GM10847 (cell line): ENCODE data around the gene TMPRSS3.

Source experiments
- POLR2A ChIP-seq: IDR thresholded peaks from 2 replicates; pipeline ENCODE4 v1.6.1; 2011; ENCODE audit not compliant: insufficient read length; ENCODE audit errors: extremely low read depth

TMPRSS3 gene

DNA sequence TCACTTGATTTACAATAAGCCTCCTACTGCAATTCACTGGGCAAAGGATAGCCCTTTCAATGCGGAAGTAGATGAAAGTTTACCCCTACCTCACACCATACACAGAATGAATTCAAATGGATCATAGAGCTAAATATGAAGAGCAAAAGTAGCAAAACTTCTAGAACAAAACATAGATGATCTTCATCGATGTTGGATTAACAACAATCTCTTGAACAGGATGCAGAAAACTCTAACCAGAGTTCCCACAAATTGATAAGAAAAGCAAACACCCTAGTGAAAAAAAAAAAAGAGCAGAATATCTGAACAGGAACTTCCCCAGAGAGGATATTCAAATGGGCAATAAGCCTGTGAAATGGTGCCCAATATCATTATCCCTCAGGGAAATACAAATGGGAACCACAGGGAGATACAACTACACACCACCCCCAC is 6.0 kb upstream of the TMPRSS3 start:
- no peak for TF ChIP-seq POLR2A

DNA sequence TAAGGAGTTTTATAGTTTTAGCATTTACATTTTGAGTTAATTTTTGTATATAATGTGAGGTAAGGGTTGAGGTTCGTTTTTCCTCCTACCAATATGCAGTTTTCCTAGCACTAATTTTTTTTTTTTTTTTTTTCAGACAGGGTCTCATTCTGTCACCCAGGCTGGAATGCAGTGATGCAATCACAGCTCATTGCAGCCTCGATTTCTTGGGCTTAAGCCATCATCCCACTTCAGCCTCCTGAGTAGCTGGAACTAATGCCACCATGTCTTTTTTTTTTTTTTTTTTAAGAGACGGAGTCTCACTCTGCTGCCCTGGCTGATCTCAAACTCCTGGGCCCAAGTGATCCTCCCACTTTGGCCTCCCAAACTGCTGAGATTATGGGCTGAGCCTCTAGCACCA is 5.3 kb upstream of the TMPRSS3 start:
- no peak for TF ChIP-seq POLR2A

DNA sequence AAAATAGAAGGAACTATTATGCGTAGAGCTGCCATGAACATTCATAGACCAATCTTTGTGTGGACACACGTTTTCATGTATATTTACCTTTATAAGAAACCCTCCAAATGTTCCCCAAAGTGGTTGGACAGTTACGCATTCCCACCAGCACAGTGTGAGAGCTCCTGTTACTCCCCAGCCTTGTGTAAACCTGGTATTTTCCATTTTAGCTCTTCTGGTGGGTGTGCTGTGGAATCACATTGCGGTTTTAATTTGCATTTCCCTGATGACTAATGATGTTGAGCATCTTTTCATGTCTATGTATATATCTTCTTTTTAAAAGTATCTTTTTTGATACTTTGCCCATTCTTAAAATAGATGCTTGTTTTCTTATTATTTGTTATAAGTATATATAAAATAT is 4.7 kb upstream of the TMPRSS3 start:
- no peak for TF ChIP-seq POLR2A

DNA sequence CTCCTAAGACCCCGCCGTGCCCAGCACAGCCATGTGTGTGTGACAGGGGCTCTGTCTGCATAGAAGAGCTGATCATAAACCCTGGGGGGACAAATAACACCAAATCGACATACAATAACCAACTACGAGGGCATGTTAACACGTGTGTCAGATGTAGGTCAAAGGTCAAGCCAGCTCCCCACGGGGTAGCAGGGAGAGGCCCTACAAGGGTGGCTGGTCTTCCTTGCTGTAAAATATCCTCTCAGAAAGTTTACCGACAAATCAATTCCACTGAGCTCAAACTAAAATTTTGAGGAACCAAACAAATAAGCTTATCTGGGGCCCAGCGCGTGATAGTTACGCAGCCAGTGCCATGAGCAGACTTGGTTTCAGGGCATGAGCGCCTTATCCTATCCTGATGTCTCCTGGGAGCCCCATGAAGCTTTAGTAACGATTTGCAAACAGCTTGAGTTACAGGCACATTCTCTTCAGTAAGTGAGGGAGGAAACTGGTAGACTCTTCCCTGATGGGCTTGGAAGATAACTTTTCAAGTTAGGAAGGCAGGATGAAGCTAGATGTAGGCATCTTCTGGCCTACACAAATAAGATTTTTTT is 2.7 kb upstream of the TMPRSS3 start:
- no peak for TF ChIP-seq POLR2A

DNA sequence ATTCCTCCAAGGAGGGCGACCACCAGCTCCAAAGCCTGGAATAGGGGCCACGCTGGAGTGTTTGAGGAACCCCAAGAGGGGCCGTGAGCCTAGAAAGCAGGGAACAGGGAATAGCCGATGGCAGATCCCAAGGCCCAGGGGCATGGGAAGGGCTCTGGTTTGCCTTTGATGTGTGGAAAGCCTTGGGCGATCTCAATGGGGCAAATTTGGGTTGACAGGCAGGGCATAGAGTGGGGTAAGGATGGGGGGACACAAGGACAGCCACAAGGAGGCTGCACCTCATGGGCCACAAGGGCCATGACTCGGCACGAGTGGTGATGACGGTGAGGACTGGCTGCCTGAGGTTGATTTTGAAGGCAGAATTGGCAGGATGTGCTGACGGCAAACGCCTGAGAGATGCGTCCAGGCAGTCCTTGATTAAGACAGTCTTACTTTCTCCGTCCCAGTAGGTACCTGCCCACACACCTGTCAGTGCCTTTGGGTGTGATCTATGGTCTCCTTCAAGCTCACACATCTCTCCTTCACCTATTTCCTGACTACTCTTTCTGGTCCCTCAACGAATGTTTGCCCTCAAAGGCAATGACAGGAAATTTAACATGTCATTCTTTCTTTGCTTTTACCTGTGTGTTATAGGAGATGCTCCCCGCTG is 2.0 kb upstream of the TMPRSS3 start:
- no peak for TF ChIP-seq POLR2A

DNA sequence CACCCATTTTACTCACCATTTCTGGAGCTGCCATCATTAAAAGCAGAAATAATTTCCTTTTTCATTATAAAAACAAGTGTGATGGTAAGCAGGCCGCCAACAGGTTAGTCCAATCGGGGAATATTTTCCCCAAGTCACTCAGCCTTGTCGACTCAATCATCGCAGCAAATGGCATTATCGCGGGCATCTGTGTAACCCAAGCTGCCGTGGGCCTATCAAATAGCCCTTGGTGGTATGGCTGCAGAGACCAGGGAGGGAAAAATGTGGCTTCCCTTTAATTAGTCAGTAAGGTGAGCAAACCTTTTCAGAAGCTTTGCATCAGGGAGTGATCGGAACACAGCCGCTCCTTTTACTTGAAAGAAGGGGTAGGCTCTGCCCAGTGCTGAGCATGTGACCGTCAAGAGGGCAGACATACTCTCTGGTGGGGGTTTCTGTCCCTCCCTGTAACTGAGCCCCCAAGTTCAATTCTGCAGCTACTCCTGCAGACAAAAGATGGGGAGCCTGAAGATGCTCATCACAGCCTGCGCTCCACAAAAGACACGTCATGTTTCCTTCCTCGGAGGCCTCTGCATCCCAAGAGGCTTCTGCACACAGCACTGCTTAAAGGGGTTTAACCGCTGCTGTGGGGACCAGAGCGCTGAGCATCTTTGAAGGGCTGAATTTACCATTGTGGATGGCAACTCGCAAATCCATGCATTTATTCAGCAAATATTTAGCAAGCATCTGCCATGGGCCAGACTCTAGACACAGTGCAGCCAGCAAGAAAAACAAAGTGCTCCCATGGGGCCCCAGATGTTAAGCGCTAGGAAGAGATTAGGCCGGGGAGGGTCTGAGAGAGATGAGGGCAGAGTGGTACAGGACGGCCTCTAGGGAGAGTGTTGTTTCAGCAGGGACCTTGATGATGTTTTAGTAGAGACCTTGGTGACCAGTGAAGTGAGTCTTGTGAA is 1.2 kb upstream of the TMPRSS3 start:
- TF ChIP-seq POLR2A = no peak

DNA sequence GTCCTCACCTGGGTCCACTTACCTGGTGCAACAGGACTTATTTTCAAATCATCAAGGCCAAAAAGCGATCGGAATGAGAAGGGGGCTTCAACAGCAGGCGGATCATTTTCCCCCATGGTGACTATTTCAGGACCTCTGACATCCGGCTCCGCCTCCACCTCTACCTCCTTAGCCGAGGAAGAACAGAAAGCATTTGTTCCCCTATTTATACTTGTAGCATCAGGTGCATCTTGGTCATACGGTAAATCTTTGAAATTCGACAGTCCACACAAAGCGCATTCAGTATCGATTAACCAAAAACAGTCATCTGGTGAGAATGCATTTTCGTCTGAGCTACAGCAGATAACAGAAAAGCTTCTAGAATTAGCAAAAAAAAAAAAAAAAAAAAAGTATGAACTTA is 550 bp downstream of the TMPRSS3 start:
- TF ChIP-seq POLR2A = no peak

DNA sequence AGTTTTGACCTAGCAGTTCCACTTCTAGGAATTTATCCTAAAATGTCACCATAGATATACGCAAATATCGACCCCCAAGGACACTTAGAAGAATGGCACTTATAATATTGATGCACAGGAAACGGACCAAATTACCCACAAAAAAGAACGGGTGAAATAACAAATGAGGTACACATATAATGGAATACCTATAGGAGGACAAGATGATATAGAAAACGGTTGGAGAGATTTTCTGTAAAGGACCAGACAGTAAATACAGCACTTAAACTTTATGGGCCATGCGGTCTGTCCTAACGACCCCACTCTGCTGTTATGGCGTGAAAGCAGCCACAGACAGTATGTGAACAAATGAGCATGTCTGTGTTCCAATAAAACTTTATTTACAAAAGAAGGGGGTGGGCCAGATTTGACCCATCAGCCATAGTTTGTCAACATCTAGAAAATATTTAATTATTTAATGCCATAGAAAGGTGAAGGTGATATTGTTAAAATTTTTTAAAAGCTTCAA is 2.4 kb downstream of the TMPRSS3 start:
- no peak for TF ChIP-seq POLR2A

DNA sequence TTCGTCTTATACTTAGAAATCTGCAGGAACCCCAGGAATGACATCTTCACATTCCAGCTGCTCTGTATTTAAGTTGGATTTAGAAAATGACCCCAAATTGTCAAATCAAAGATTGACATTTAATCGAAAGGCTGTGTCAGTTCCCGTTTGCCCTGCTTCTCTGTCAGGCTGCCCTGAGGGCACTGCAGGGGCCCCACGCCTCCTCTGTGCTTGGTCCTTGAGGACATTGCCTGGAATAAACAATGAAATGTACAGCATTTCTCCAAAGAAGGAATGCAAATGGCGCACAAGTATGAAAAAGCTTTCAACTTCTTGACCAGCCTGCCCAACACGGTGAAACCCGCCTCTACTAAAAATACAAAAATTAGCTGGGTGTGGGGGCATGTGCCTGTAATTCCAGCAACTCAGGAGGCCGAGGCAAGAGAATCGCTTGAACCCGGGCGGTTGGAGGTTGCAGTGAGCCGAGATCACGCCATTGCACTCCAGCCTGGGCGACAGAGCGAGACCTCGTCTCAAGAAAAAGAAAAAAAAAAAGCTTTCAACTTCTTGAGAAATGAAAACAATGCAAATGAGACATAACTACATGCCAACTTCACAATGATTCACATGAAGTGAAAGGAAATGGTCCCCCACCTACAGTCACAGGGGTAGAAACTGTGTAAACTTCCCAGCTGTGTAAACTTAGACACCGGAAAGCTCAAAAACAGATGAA is 3.0 kb downstream of the TMPRSS3 start:
- TF ChIP-seq POLR2A = no peak

DNA sequence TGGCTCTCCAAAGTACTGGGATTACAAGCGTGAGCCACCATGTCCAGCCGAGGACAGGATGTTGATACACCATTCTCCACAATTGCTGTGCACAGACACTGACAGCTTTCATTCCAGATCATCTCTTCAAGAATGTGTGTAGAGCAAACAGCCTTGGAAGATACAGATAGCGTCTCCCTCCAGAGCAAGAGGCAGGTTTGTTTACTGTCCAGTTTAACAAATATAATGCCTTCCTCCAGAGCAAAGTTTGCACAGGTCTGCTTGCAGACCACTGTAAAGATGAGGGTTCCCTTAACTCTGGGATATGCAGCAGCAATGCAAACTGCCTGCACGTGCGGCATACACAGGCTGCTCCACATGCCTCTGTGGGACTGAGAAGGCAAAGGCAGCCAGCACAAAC is 4.6 kb downstream of the TMPRSS3 start:
- TF ChIP-seq POLR2A = no peak

DNA sequence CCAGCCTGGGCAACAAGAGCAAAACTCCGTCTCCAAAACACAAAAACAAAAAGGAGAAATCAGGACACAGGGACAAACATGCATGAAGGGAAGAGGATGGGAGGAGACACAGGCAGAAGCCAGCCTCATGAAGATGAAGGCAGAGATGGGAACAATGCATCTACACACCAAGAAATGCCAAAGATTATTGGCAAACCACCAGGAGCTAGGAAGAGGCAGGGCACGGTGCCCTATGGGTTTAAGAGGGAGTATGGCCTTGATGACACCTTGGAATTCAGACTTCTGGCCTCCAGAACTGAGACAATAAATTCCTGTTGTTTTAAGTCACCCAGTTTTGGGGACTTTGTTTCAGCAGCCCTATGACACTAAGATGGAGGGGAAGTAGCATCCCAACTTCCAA is 5.2 kb downstream of the TMPRSS3 start:
- no peak for TF ChIP-seq POLR2A

DNA sequence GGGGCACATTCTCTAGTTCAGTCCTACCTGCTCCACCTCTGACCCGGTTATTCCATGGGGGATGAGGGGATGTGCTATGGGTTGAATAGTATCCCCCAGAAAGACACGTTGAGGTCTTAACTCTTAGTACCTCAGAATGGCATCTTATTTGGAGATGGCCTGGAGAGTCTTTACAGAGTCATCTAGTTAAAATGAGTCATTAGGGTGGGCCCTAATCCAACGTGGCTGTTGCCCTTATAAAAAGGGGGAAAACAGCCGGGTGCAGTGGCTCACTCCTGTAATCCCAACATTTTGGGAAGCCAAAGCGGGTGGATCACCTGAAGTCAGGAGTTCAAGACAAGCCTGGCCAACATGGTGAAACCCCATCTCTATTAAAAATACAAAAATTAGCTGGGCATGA is 5.7 kb downstream of the TMPRSS3 start:
- TF ChIP-seq POLR2A = no peak

DNA sequence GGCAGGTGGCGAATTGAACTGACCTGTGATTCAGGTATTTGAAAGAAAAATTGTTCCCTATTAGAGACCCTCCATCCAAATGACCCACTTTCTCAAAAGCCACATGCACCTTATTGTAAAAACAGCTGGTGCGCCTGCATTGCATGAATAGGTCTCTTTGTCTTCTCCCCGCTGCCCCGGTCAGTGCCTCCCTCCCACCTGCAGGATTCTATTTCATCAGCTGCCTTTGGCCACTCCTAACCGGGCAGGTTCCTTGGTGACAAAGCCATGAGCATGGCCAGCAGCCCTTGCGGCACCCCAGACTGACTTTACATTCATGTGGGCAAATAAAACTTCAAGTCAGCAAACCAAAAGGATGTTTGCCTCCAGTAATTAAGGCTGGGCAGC is 6.4 kb downstream of the TMPRSS3 start:
- TF ChIP-seq POLR2A = no peak

DNA sequence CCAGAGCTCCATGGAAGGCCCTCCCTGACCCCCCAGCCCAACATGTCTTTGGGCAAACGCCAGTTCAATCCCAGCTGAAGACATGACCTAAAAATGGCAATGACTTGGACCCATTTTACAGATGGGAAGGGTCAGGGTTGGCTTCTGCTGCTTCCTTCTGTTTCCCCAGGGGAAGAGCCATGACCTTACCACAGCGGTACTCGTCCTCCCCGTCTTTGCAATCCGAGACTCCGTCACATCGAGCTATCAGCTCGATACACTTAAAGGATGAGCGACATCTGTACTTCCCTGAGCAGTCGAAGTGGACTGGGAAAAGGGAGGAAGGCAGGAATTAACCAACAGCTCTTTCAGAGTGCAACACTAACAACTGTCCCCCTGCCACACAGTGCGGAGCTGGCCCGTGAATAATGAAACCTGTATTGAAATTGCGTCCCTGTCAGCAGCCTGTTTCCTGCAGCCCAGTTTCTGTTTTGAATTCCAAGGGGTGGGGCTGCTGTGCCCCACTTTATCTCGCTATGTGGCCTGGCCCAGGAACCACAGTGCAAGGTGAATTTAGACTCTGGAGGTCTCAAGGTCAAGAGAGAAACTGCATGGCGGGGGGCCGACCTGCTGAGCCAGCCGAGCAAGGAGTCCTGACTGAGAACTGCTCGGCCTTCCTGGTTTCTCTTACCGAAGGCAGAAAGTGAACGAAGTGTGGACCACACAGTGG is 7.0 kb downstream of the TMPRSS3 start:
- TF ChIP-seq POLR2A = no peak
